ENCODE results near the gene FYN.
"Not testable (repeated sequence)": the region's sequence is repeated elsewhere in the genome, so short reads cannot be mapped to it uniquely, and the experiment has no call there.

The FYN gene

DNA sequence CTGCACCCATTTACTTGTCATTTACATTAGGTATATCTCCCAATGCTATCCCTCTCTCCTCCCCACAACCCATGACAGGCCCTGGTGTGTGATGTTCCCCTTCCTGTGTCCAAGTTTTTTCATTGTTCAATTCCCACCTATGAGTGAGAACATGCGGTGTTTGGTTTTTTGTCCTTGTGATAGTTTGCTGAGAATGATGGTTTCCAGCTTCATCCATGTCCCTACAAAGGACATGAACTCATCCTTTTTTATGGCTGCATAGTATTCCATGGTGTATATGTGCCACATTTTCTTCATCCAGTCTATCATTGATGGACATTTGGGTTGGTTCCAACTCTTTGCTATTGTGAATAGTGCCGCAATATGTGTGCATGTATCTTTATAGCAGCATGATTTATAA is 87.1 kb downstream of the FYN start:
- not testable (repeated sequence) for H3K36me3 ChIP-seq (ENCODE audit: control insufficient read depth, insufficient read depth, low read length); H3K27me3 ChIP-seq (ENCODE audit: control insufficient read depth, insufficient read depth, low read length); H3K9ac ChIP-seq (ENCODE audit: low read length); H3K9me3 ChIP-seq (ENCODE audit: control insufficient read depth, low read length); H3K4me1 ChIP-seq (ENCODE audit: control insufficient read depth, insufficient read depth, low read length); H3K4me3 ChIP-seq (ENCODE audit: low read length)

DNA sequence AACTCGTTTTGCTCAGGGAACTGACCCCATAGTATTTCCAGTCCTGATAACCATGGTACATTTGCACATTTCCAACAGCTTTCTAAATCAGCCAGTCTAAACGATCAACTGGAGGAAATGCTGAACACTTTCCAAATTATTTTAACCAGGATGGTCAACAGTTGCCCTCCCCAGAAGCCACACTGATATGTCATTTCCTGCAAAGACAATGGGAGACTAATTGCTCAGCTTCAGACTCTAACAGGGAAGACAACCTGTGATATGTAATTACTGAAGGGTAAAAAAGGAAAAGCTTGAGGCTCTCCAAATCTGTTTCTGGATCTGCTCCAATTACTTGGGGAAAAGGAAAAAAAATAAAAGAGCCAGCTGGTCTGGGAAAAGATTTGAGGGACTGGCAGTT is 88.8 kb downstream of the FYN start:
- Histone ChIP-seq H3K36me3 (ENCODE audit: control insufficient read depth, insufficient read depth, low read length) (no peaks in the 10 kb centered on the region), H3K9ac (ENCODE audit: low read length) (no peak overlapping the region), H3K9me3 (ENCODE audit: control insufficient read depth, low read length) (no peaks in the 10 kb centered on the region), H3K27me3 (ENCODE audit: control insufficient read depth, insufficient read depth, low read length) (no peaks in the 10 kb centered on the region), H3K4me1 (ENCODE audit: control insufficient read depth, insufficient read depth, low read length) (no peaks in the 10 kb centered on the region), H3K4me3 (ENCODE audit: low read length) (no peak overlapping the region)

DNA sequence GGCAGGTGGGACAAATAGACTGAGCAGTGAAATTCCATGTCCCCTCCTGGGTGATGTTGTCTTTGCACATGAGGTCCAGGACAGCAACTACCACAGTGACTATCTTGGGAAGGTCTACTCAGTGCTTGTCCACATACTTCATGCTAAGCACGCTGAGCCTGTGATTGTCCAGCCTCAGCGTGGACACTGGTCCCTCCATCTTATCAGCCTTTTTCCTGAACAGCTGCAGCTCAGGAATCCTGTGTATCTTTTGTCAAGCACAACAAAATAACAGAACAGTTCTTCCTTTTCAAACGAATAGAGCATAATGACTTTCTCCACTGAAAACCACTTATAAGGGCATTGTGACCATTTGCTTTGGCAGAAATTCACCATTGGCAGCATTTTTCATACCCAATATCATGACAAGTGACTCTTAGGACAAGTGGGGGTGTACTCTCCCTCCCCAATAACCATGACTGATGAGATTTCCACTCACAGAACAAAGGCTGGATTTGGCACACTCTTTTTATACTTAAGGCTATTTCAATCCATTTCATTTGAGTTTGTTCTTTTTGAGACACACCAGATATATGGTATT is 90.3 kb downstream of the FYN start:
- Histone ChIP-seq H3K4me3 (ENCODE audit: low read length) (no peak overlapping the region), H3K36me3 (ENCODE audit: control insufficient read depth, insufficient read depth, low read length) (no peaks in the 10 kb centered on the region), H3K4me1 (ENCODE audit: control insufficient read depth, insufficient read depth, low read length) (no peaks in the 10 kb centered on the region), H3K9ac (ENCODE audit: low read length) (no peak overlapping the region), H3K27me3 (ENCODE audit: control insufficient read depth, insufficient read depth, low read length) (no peaks in the 10 kb centered on the region), H3K9me3 (ENCODE audit: control insufficient read depth, low read length) (no peaks in the 10 kb centered on the region)

DNA sequence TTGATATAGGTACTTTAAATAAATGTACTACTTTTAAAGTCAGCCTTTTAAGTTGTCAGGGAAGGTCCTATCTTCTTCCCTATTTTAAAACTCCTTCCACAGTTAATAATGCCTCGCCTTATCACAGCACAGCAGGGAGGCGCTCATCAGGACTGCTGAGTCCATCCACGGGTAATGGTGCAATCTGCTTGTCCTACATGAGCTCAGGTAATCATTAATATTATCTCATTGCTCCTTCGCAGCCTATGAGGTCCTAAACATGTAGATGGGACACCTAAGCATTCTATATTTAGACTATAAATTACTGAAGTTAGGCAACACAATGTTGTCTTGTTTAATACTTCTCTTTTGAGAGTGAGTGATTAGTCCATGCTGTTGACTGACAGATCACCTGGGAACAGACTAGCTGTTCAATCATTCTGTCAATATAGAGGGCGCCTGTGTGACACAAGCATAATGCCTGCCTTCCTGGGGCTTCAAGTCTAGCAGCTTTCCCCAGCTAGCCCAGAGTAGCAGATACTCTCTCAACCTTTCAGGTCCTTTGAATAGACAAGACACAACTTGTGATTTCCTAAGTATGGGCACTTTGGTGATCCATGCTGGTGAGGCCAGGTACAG is 91.0 kb downstream of the FYN start:
- Histone ChIP-seq H3K36me3 (ENCODE audit: control insufficient read depth, insufficient read depth, low read length) (no peaks in the 10 kb centered on the region), H3K9ac (ENCODE audit: low read length) (no peak overlapping the region), H3K27me3 (ENCODE audit: control insufficient read depth, insufficient read depth, low read length) (no peaks in the 10 kb centered on the region), H3K4me3 (ENCODE audit: low read length) (no peak overlapping the region), H3K9me3 (ENCODE audit: control insufficient read depth, low read length) (no peaks in the 10 kb centered on the region), H3K4me1 (ENCODE audit: control insufficient read depth, insufficient read depth, low read length) (no peaks in the 10 kb centered on the region)

DNA sequence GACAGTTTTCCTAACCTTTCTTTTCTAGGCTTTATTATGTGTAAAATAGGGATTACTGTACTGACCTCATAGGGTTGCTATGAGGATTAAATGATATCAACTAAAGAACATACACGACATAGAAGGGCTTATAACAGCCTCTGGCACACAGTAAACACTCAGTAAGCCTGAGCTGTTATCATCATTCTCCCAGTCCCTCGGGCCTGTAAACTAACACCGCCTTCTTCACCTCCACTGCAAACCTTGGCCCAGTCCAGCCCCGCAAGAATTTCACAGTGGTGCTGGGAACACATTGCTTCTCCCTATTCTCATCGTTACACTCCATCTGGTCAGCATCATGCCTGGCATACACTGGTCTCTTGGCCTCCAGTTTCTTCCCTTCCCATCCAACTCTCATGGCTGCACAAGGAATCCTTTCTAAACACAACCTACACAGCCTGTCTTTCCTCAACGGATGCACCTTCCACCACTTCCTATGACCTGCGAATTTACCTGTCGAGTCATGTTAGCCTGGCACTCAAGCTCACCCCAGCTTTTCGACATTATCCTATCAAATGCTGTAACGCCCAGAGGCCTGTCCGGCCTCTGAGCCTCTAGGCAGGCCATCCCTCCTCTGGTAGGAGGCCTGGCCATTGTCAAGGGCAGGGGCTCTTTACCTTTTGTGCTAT is 92.1 kb downstream of the FYN start:
- no peaks in the 10 kb centered on the region for H3K9me3 ChIP-seq (ENCODE audit: control insufficient read depth, low read length)
- no peaks in the 10 kb centered on the region for H3K4me1 ChIP-seq (ENCODE audit: control insufficient read depth, insufficient read depth, low read length)
- no peaks in the 10 kb centered on the region for H3K27me3 ChIP-seq (ENCODE audit: control insufficient read depth, insufficient read depth, low read length)
- no peak overlapping the region for H3K9ac ChIP-seq (ENCODE audit: low read length)
- H3K4me3 ChIP-seq (ENCODE audit: low read length): no peak overlapping the region
- H3K36me3 ChIP-seq (ENCODE audit: control insufficient read depth, insufficient read depth, low read length): no peaks in the 10 kb centered on the region

DNA sequence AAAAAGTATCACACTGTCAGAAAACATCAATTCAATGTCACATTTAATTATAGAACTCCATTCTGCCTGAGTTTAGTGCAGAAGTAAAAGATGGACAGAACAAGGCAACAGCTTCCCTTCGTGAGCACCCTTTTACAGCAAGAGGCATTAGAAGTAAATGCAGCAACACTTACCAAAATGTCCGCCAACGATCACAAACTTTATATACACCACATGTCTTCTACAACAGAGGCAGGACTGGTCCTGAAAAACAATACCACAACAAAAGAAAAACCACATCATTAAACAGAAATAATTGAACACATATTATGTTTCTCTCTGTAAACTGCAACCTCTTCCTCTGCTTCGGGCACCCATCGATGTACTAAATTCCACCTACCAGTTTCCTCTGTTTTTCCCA is 92.9 kb downstream of the FYN start:
- no peaks in the 10 kb centered on the region for H3K9me3 ChIP-seq (ENCODE audit: control insufficient read depth, low read length)
- no peaks in the 10 kb centered on the region for H3K36me3 ChIP-seq (ENCODE audit: control insufficient read depth, insufficient read depth, low read length)
- no peak overlapping the region for H3K9ac ChIP-seq (ENCODE audit: low read length)
- no peaks in the 10 kb centered on the region for H3K27me3 ChIP-seq (ENCODE audit: control insufficient read depth, insufficient read depth, low read length)
- H3K4me1 ChIP-seq (ENCODE audit: control insufficient read depth, insufficient read depth, low read length): no peaks in the 10 kb centered on the region
- no peak overlapping the region for H3K4me3 ChIP-seq (ENCODE audit: low read length)

DNA sequence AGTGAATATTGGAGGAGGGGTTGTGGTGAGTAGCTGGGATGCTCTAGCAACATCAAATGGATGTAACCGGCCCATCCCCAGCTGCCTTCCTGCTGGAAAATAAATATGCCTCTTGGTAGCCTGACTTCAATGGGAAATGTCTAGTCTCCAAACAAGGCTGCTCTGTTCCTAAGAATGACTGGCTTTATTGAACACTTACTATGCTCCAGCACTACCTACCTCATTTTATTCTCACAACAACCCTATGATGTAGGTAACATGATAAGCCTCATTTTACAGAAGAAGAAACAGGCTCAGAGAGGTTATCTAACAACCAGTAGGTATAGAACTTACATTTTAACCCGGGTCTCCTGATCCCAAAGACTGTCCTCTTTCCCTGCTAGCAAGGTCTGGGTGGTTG is 93.6 kb downstream of the FYN start:
- H3K4me3 ChIP-seq (ENCODE audit: low read length): no peak overlapping the region

DNA sequence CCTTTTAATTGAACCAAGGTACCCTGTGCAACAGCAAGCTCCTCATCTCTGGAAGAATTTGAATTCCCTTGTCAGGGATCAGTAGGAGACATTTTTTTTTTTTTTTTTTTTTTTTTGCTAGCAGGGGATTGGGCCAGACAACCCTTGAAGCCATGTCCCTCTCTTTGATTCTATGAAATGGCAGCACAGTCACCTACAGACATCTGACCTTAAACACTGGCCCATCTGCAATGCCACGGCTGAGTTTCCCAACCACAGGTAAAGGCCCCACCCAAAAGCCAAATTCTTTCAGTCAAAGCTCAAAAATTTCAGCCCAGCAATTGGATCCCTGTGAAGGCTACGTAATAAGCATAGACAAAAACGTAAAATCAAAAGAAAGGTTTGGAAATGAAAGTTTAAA is 94.2 kb downstream of the FYN start:
- Histone ChIP-seq H3K4me1 (ENCODE audit: control insufficient read depth, insufficient read depth, low read length) (no peaks in the 10 kb centered on the region), H3K9me3 (ENCODE audit: control insufficient read depth, low read length) (no peaks in the 10 kb centered on the region), H3K4me3 (ENCODE audit: low read length) (no peak overlapping the region), H3K36me3 (ENCODE audit: control insufficient read depth, insufficient read depth, low read length) (no peaks in the 10 kb centered on the region), H3K27me3 (ENCODE audit: control insufficient read depth, insufficient read depth, low read length) (no peaks in the 10 kb centered on the region), H3K9ac (ENCODE audit: low read length) (no peak overlapping the region)

More for the DNA sequence above, 93.6 kb downstream of the FYN start:
- no peaks in the 10 kb centered on the region for H3K27me3 ChIP-seq (ENCODE audit: control insufficient read depth, insufficient read depth, low read length)
- H3K4me1 ChIP-seq (ENCODE audit: control insufficient read depth, insufficient read depth, low read length): no peaks in the 10 kb centered on the region
- H3K36me3 ChIP-seq (ENCODE audit: control insufficient read depth, insufficient read depth, low read length): no peaks in the 10 kb centered on the region
- H3K9me3 ChIP-seq (ENCODE audit: control insufficient read depth, low read length): no peaks in the 10 kb centered on the region
- H3K9ac ChIP-seq (ENCODE audit: low read length): no peak overlapping the region

DNA sequence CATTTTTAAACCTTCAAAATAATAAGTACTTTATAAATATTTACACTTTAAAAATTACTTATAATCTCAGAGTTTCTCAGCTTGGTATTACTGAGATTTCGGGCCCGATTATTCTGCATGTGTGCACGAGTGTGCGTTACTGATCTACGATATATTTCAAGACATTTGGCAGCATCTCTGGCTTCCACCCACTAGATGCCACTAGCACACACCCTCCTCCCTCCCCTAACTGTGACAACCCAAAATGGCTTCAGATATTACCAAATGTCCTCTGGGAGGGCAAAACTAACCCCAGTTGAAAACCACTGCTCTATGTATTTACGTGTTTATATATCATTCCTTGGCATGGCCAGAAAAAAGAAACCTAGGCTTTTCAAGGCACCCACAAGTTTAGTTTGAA is 95.9 kb downstream of the FYN start:
- Histone ChIP-seq H3K4me3 (ENCODE audit: low read length) (no peak overlapping the region), H3K9ac (ENCODE audit: low read length) (no peak overlapping the region), H3K4me1 (ENCODE audit: control insufficient read depth, insufficient read depth, low read length) (no peaks in the 10 kb centered on the region), H3K27me3 (ENCODE audit: control insufficient read depth, insufficient read depth, low read length) (no peaks in the 10 kb centered on the region), H3K9me3 (ENCODE audit: control insufficient read depth, low read length) (no peaks in the 10 kb centered on the region), H3K36me3 (ENCODE audit: control insufficient read depth, insufficient read depth, low read length) (no peaks in the 10 kb centered on the region)

DNA sequence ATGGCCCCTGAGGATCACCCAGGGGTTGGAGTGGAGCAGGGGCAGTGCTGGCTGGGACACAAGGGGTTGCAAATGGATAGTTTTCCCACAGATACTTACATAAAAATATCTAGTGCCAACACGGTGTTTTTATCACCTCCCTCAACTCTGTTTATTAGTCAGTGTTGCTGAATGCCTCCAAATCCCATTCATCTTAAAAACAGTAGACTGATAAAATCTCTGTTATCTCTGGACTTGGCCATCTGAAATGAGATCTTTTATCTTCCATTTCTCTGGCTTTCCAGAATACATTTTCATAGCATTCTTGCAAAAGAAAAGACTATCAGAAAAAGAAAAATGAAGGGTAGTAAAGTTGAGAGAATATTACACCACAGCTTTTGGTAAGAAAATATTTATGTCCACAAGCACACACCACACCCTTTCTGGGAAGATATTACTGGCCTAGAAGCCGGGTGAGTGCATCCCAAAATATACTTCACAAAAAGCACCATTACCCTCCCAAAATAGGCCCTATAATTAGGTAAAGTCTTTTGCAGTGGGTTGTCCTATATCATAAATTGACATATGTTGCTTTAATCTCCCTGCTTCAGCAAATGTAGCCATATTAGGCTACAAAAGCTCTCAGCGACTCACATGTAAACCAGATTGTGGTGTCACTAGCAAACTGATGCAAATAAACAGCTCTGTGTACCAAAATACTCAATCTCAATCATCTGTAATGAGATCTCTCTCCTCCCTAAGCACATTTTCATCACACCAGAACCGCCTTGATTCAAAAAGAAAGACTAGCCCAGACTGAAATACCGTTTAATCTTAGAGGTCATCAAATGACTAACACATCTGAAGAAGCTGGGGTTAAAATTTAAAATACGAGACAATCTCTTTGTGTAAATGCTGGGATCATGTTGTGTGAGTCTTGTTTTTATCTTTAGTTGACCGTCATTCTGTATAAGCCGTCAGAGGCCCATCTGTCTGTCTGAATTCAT is 96.7 kb downstream of the FYN start:
- Histone ChIP-seq H3K4me1 (ENCODE audit: control insufficient read depth, insufficient read depth, low read length) (no peaks in the 10 kb centered on the region), H3K9ac (ENCODE audit: low read length) (no peak overlapping the region), H3K4me3 (ENCODE audit: low read length) (no peak overlapping the region), H3K9me3 (ENCODE audit: control insufficient read depth, low read length) (no peaks in the 10 kb centered on the region), H3K27me3 (ENCODE audit: control insufficient read depth, insufficient read depth, low read length) (no peaks in the 10 kb centered on the region), H3K36me3 (ENCODE audit: control insufficient read depth, insufficient read depth, low read length) (no peaks in the 10 kb centered on the region)

DNA sequence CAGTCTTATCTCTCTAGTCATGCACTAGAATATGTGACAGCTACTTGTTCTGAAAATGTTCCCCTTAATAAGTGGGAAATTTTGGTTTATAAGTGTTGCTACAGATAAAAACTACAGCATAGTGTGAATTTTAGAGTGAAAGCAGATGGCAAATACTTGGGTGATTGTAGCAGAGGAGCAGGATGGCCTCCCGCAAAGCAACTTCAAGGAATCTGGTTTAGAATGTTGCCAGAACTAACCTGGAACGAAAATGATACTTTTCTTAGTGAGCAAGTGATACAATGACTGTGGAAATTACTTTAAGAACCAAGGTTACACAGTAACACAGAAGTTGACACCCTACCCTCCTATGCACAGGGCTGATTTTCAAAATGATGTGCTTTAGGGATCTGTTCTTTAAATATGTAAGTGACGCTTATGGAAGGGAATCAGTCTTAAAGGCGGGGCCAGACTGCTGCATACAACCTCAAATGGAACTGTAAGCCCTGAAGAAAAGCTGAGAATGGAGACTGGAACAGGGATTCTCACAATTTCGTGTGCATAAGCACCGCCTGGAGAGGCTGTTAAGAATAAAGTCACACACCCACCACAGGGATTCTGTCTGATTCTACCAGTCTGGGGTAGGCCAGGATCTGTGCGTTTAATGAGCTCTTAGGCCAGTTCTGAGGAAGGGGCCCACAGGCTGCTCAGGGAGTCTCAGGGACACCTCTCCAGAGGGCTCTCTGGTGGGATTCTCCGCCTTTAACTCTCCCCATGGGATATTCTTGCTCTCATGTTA is 97.9 kb downstream of the FYN start:
- no peak overlapping the region for H3K4me3 ChIP-seq (ENCODE audit: low read length)
- no peaks in the 10 kb centered on the region for H3K27me3 ChIP-seq (ENCODE audit: control insufficient read depth, insufficient read depth, low read length)
- H3K9me3 ChIP-seq (ENCODE audit: control insufficient read depth, low read length): no peaks in the 10 kb centered on the region
- no peak overlapping the region for H3K9ac ChIP-seq (ENCODE audit: low read length)
- H3K4me1 ChIP-seq (ENCODE audit: control insufficient read depth, insufficient read depth, low read length): no peaks in the 10 kb centered on the region
- no peaks in the 10 kb centered on the region for H3K36me3 ChIP-seq (ENCODE audit: control insufficient read depth, insufficient read depth, low read length)

Data from mucosa of stomach (tissue), 1 donor.